IPS-15b (cell line): ENCODE results near the gene RTN4R.

ENCODE experiments used
- H3K27me3 ChIP-seq: one replicate; pipeline ENCODE4 v1.6.1; 2013; ENCODE audit warnings: low read length; ENCODE audit not compliant: control insufficient read depth, insufficient read depth
- H3K36me3 ChIP-seq: one replicate; pipeline ENCODE4 v1.6.1; 2013; ENCODE audit warnings: low read length; ENCODE audit not compliant: control insufficient read depth, insufficient read depth
- H3K4me1 ChIP-seq: one replicate; pipeline ENCODE4 v1.6.1; 2013; ENCODE audit warnings: mild to moderate bottlenecking, low read length; ENCODE audit not compliant: control insufficient read depth, insufficient read depth
- H3K4me3 ChIP-seq: one replicate; pipeline ENCODE4 v1.5.1; 2013; ENCODE audit warnings: low read depth, low read length
- H3K9ac ChIP-seq: one replicate; pipeline ENCODE4 v1.6.1; 2013; ENCODE audit warnings: low read depth, mild to moderate bottlenecking, low read length
- H3K9me3 ChIP-seq: one replicate; pipeline ENCODE4 v1.6.1; 2013; ENCODE audit warnings: mild to moderate bottlenecking, low read length; ENCODE audit not compliant: control insufficient read depth, insufficient read depth

RTN4R gene

GRCh38 chr22:20223421-20224255 is 44.5 kb downstream of the RTN4R start:
- Histone ChIP-seq H3K36me3 (no peaks in the 10 kb centered on the region), H3K4me1 (no peaks in the 10 kb centered on the region), H3K9me3 (no peaks in the 10 kb centered on the region), H3K4me3 (no peak overlapping the region), H3K9ac (no peak overlapping the region), H3K27me3 (no peaks in the 10 kb centered on the region)

GRCh38 chr22:20222764-20223420 is 45.2 kb downstream of the RTN4R start:
- no peaks in the 10 kb centered on the region for H3K36me3 ChIP-seq
- no peak overlapping the region for H3K4me3 ChIP-seq
- H3K27me3 ChIP-seq, result no peaks in the 10 kb centered on the region
- H3K9me3 ChIP-seq, result no peaks in the 10 kb centered on the region
- H3K9ac ChIP-seq, result no peak overlapping the region
- H3K4me1 ChIP-seq, result no peaks in the 10 kb centered on the region

- no peak overlapping the region for H3K4me3 ChIP-seq
- H3K27me3 ChIP-seq, result no peaks in the 10 kb centered on the region
- no peaks in the 10 kb centered on the region for H3K9me3 ChIP-seq
- H3K4me1 ChIP-seq, result no peaks in the 10 kb centered on the region
- H3K36me3 ChIP-seq, result no peaks in the 10 kb centered on the region
- H3K9ac ChIP-seq, result no peak overlapping the region
Observed at GRCh38 chr22:20221421-20222340, 46.4 kb downstream of the RTN4R start.

GRCh38 chr22:20220629-20221026 is 47.5 kb downstream of the RTN4R start:
- Histone ChIP-seq H3K4me1 (no peaks in the 10 kb centered on the region), H3K9ac (no peak overlapping the region), H3K36me3 (no peaks in the 10 kb centered on the region), H3K27me3 (no peaks in the 10 kb centered on the region), H3K9me3 (no peaks in the 10 kb centered on the region), H3K4me3 (no peak overlapping the region)

- Histone ChIP-seq H3K9me3 (no peaks in the 10 kb centered on the region), H3K9ac (no peak overlapping the region), H3K4me3 (no peak overlapping the region), H3K4me1 (no peaks in the 10 kb centered on the region), H3K36me3 (no peaks in the 10 kb centered on the region), H3K27me3 (no peaks in the 10 kb centered on the region)
Observed at GRCh38 chr22:20219667-20220628, 48.2 kb downstream of the RTN4R start.

- no peaks in the 10 kb centered on the region for H3K4me1 ChIP-seq
- no peak overlapping the region for H3K9ac ChIP-seq
- H3K27me3 ChIP-seq, result no peaks in the 10 kb centered on the region
- no peak overlapping the region for H3K4me3 ChIP-seq
- no peaks in the 10 kb centered on the region for H3K36me3 ChIP-seq
- no peaks in the 10 kb centered on the region for H3K9me3 ChIP-seq
Observed at GRCh38 chr22:20218987-20219386, 49.1 kb downstream of the RTN4R start.

- no peaks in the 10 kb centered on the region for H3K9me3 ChIP-seq
- H3K4me3 ChIP-seq, result no peak overlapping the region
- H3K4me1 ChIP-seq, result no peaks in the 10 kb centered on the region
- no peaks in the 10 kb centered on the region for H3K27me3 ChIP-seq
- H3K9ac ChIP-seq, result no peak overlapping the region
- no peaks in the 10 kb centered on the region for H3K36me3 ChIP-seq
Observed at GRCh38 chr22:20218326-20218872, 49.7 kb downstream of the RTN4R start.

GRCh38 chr22:20217563-20217962 is 50.6 kb downstream of the RTN4R start:
- Histone ChIP-seq H3K27me3 (no peaks in the 10 kb centered on the region), H3K4me1 (no peaks in the 10 kb centered on the region), H3K9me3 (no peaks in the 10 kb centered on the region), H3K4me3 (no peak overlapping the region), H3K9ac (no peak overlapping the region), H3K36me3 (no peaks in the 10 kb centered on the region)

- H3K36me3 ChIP-seq, result no peaks in the 10 kb centered on the region
- H3K4me1 ChIP-seq, result no peaks in the 10 kb centered on the region
- H3K4me3 ChIP-seq, result no peak overlapping the region
- H3K9me3 ChIP-seq, result no peaks in the 10 kb centered on the region
- H3K27me3 ChIP-seq, result no peaks in the 10 kb centered on the region
- H3K9ac ChIP-seq, result no peak overlapping the region
Observed at GRCh38 chr22:20216863-20217499, 51.1 kb downstream of the RTN4R start.

GRCh38 chr22:20215742-20216141 is 52.4 kb downstream of the RTN4R start:
- Histone ChIP-seq H3K9ac (no peak overlapping the region), H3K4me1 (no peaks in the 10 kb centered on the region), H3K27me3 (no peaks in the 10 kb centered on the region), H3K4me3 (no peak overlapping the region), H3K36me3 (no peaks in the 10 kb centered on the region), H3K9me3 (no peaks in the 10 kb centered on the region)
